ENCODE results near the gene FBXO2.

The FBXO2 gene

DNA sequence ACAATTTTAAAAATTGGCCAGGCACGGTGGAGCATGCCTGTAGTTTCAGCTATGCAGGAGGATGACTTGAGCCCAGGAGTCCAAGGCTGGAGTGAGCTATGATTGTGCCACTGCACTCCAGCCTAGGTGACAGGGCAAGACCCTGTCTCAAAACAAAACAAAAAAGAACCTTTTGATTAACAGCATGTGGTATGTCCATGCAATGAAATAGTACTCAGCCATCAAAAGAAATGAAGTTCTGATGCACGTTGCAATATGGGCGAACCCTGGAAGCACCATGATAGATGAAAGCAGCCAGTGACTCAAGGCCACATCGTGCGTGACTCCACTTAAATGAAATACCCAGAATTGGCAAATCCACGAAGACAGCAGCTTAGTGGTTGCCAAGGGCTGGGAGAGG, 47.5 kb downstream of the FBXO2 start:
- no peak for DNase-seq (ENCODE audit: low read depth in 1 of 2, low spot score in 1 of 2)
- in situ Hi-C loops (cut with HindIII; ENCODE audit: low pct_unique_long_range_greater_than_20kb, low sequenced_read_pairs): no loop called here
- TF ChIP-seq JUND (IDR thresholded peaks at IDR 0.05; ENCODE audit: low read depth): no peak

DNA sequence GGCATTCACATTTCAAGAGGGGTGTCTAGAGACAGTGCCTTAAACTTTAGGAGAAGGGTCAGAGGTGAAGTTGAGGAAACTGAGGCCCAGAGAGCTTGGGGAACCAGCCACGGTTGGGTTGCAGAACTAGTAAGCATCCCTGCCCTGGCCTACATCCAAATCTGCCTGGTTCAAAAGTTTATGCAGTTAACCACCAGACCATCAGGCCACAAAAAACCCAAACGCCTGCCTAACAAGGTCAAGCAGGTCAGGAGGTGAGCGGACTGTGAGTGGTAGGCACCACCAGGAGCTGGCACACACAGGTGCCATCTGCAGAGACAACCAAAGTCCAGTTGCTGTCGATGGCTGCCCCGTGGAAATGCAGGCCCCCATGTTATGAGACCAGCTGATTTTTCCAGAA, 51.2 kb downstream of the FBXO2 start:
- TF ChIP-seq JUND (IDR thresholded peaks at IDR 0.05; ENCODE audit: low read depth): no peak
- in situ Hi-C loops (cut with HindIII; ENCODE audit: low pct_unique_long_range_greater_than_20kb, low sequenced_read_pairs): no loop called here

DNA sequence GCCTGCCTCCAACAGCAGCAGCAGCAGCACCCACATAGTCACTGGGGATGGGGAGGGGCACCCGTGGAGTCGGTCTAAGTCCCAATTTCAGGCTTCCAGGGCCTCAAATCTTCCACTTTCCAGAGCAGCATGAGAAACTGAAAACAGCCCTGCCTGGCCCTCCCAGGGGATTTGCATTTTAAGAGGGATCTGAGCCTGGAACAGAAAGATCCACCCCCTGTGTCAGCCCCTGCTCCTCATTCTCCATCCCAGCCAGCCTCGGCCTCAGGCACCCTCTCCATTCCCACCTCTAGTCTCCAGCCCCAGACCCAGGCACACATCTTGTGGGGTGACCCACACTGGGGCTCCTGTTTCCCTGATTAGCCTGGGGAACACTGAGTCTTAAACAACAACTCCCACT, 51.8 kb downstream of the FBXO2 start:
- no peak for DNase-seq (ENCODE audit: low read depth in 1 of 2, low spot score in 1 of 2)
- no peak for TF ChIP-seq JUND (IDR thresholded peaks at IDR 0.05; ENCODE audit: low read depth)
- in situ Hi-C loops (cut with HindIII; ENCODE audit: low pct_unique_long_range_greater_than_20kb, low sequenced_read_pairs): no loop called here

More for the DNA sequence above, 51.2 kb downstream of the FBXO2 start:
- DNase-seq (ENCODE audit: low read depth in 1 of 2, low spot score in 1 of 2): no peak

DNA sequence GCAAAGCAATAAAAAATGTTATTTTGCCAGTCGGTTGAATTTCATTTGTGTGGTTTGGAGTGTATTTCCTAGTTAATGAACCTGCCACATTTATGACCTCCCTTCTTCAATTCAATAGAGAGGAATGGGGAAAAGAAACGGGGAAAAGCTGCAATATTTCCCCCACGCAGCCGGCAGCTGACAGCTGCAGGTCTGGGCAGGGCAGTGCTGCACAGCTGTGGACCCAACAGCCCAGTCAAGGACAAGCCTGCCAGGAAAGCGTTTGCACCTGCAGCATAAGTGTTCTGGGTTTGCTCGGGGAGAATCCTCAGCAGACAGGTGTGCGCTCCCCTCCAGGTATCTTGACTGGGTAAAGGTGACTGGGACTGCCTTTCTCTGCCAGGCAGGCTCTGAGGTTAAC, 53.4 kb downstream of the FBXO2 start:
- in situ Hi-C loops (cut with HindIII; ENCODE audit: low pct_unique_long_range_greater_than_20kb, low sequenced_read_pairs): no loop called here
- no peak for TF ChIP-seq JUND (IDR thresholded peaks at IDR 0.05; ENCODE audit: low read depth)
- DNase-seq (ENCODE audit: low read depth in 1 of 2, low spot score in 1 of 2): no peak

DNA sequence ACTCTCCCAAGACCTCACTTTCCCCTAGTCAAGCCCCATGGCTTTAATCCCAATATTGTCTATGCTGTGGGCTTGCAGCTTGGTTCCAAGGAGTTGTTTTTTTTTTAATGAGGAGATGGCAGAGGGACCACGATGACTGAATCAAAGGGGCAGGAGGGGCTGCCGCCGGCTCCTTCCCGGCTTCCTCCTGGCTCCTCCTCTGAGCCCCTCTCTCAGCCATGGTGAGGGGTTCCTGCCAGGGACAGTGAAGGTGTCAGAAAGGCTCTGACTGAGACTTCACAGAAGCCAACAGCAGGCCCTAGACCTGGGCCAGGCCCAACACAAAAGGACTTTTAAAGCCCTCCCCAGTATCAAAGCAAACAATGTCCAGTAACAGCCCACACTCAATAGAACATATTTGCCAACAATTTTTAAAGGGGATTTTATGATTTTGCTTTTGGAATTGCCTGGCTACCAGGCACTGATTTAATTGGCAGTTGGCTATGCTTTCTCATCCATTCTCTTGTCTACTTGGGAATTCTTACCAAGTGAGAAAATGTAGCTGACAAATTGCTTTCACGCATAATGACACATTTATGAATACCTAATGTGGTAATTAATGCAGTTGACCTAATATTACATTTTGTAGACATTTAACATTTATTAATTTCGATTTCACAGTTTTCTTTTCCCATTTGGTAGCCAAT, 54.2 kb downstream of the FBXO2 start:
- no peak for DNase-seq (ENCODE audit: low read depth in 1 of 2, low spot score in 1 of 2)
- in situ Hi-C loops (cut with HindIII; ENCODE audit: low pct_unique_long_range_greater_than_20kb, low sequenced_read_pairs): no loop called here

DNA sequence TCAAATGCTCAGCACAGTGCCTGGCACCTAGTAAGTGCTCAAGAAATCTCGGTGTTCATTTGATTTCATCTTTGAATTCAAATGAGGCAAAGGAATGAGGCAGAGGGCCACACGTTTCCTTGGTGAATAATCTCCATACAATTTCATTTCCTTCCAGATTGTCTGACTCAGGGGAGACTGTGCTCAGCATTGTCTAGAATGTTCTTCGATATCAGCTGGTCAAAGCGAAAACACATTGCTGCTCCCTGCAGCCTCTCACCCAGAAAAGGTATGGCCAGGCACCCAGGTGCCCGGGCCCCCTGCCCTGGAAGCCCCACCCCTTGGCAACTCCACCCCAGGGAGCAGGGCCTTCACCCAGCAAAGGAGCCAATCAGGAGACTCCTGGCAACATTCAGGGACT, 55.8 kb downstream of the FBXO2 start:
- no peak for TF ChIP-seq JUND (IDR thresholded peaks at IDR 0.05; ENCODE audit: low read depth)
- in situ Hi-C loops (cut with HindIII; ENCODE audit: low pct_unique_long_range_greater_than_20kb, low sequenced_read_pairs): no loop called here
- no peak for DNase-seq (ENCODE audit: low read depth in 1 of 2, low spot score in 1 of 2)

More for the DNA sequence above, 54.2 kb downstream of the FBXO2 start:
- TF ChIP-seq JUND (IDR thresholded peaks at IDR 0.05; ENCODE audit: low read depth): no peak

All from T47D (cell line).